Endothelial cell of umbilical vein (primary cell): ENCODE results near the gene SPEF1.

Source experiments
- CTCF ChIP-seq, 2 donors: IDR thresholded peaks; 1 replicate in 1 of 2; 2 replicates in 1 of 2; pipeline ENCODE4 v1.5.1; 2011; ENCODE audit warnings: low read length in 2 of 2, mild to moderate bottlenecking in 2 of 2, moderate library complexity in 2 of 2, control low read depth in 1 of 2, inconsistent platforms in 1 of 2, low read depth in 1 of 2; ENCODE audit not compliant: insufficient read depth in 1 of 2; ENCODE audit errors: extremely low read depth in 1 of 2
- EZH2 ChIP-seq: IDR thresholded peaks from 2 replicates; pipeline ENCODE4 v1.6.1; 2012; ENCODE audit warnings: borderline replicate concordance, low read depth, mild to moderate bottlenecking, moderate library complexity, low read length, inconsistent platforms; ENCODE audit not compliant: severe bottlenecking
- GATA2 ChIP-seq: IDR thresholded peaks from 2 replicates; pipeline ENCODE4 v1.7.0; 2011; ENCODE audit warnings: low read depth, mild to moderate bottlenecking, moderate library complexity, mixed read lengths, low read length; ENCODE audit not compliant: insufficient read length, insufficient read depth
- JUN ChIP-seq: IDR thresholded peaks from 2 replicates; pipeline ENCODE4 v1.6.1; 2011; ENCODE audit warnings: borderline replicate concordance, low read depth; ENCODE audit not compliant: insufficient read length, insufficient read depth
- MAX ChIP-seq: IDR thresholded peaks from 2 replicates; pipeline ENCODE4 v1.6.1; 2011; ENCODE audit not compliant: insufficient read depth, insufficient read length
- MYC ChIP-seq: IDR thresholded peaks from one replicate; pipeline ENCODE4 v1.6.1; 2011; ENCODE audit warnings: mild to moderate bottlenecking, low read depth, low read length
- POLR2A ChIP-seq: IDR thresholded peaks from 2 replicates; pipeline ENCODE4 v1.6.1; 2012; ENCODE audit warnings: low read depth, mild to moderate bottlenecking, control low read depth, low read length
- POLR2AphosphoS5 ChIP-seq: IDR thresholded peaks from 2 replicates; pipeline ENCODE4 v1.6.1; 2012; ENCODE audit warnings: low read depth, mild to moderate bottlenecking, control low read depth, low read length, moderate library complexity; ENCODE audit not compliant: insufficient read depth

- TF ChIP-seq POLR2A (peak; percentile 81), EZH2 (no peak), CTCF (IDR thresholded peaks at IDR 0.05; ENCODE audit: extremely low read depth in 1 of 2, insufficient read depth in 1 of 2, low read depth in 1 of 2, low read length in 2 of 2) (peak; percentile 92 to 100), POLR2AphosphoS5 (peak; percentile 87), MAX (no peak), GATA2 (no peak), MYC (no peak), JUN (peak; percentile 49)
Measured at GRCh38 chr20:3820048-3820900, 39.0 kb upstream of the SPEF1 start, which contains the start of gene AP5S1.
